Measurements from ENCODE around the gene SMCO1. TPM values are rescaled to one million over a fixed set of nuclear protein-coding genes. Genes with fewer than 3 reads are reported as not detected.
"Not testable (repeated sequence)": the region's sequence is repeated elsewhere in the genome, so short reads cannot be mapped to it uniquely, and the experiment has no call there.

Gene SMCO1
- total RNA-seq, 6 experiments from 2014 or later = not detected

GRCh38 chr3:196531418-196531817, 16.3 kb upstream of the SMCO1 start:
- peaks cover 4% of the 10 kb centered on the region; the same call in 1 of the 2 replicates for H3K27me3 Mint-ChIP-seq (ENCODE audit: insufficient read depth)
- H3K27ac Mint-ChIP-seq = no peak overlapping the region
- no peak overlapping the region for H3K4me3 Mint-ChIP-seq
- peaks cover 8% of the 10 kb centered on the region for H3K9me3 Mint-ChIP-seq
- TF ChIP-seq, protein P1, sequence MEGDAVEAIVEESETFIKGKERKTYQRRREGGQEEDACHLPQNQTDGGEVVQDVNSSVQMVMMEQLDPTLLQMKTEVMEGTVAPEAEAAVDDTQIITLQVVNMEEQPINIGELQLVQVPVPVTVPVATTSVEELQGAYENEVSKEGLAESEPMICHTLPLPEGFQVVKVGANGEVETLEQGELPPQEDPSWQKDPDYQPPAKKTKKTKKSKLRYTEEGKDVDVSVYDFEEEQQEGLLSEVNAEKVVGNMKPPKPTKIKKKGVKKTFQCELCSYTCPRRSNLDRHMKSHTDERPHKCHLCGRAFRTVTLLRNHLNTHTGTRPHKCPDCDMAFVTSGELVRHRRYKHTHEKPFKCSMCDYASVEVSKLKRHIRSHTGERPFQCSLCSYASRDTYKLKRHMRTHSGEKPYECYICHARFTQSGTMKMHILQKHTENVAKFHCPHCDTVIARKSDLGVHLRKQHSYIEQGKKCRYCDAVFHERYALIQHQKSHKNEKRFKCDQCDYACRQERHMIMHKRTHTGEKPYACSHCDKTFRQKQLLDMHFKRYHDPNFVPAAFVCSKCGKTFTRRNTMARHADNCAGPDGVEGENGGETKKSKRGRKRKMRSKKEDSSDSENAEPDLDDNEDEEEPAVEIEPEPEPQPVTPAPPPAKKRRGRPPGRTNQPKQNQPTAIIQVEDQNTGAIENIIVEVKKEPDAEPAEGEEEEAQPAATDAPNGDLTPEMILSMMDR (IDR thresholded peaks at IDR 0.05) = no peak
- DNase-seq = no peak
- peaks cover 9% of the 10 kb centered on the region for H3K4me1 Mint-ChIP-seq (ENCODE audit: low read depth)
- H3K36me3 Mint-ChIP-seq (ENCODE audit: low read depth) = peaks cover 8% of the 10 kb centered on the region

GRCh38 chr3:196528639-196529233, 13.6 kb upstream of the SMCO1 start:
- Mint-ChIP-seq H3K27ac (peak overlapping the region; percentile 43), H3K4me1 (ENCODE audit: low read depth) (peaks cover 9% of the 10 kb centered on the region), H3K36me3 (ENCODE audit: low read depth) (peaks cover 8% of the 10 kb centered on the region), H3K9me3 (peaks cover 8% of the 10 kb centered on the region), H3K4me3 (peak overlapping the region; percentile 57; the same call in 1 of the 2 replicates), H3K27me3 (ENCODE audit: insufficient read depth) (peaks cover 4% of the 10 kb centered on the region; the same call in 1 of the 2 replicates)
- TF ChIP-seq, protein P1 (IDR thresholded peaks at IDR 0.05) = peak; percentile 85
- DNase-seq = peak; percentile 10

DNA sequence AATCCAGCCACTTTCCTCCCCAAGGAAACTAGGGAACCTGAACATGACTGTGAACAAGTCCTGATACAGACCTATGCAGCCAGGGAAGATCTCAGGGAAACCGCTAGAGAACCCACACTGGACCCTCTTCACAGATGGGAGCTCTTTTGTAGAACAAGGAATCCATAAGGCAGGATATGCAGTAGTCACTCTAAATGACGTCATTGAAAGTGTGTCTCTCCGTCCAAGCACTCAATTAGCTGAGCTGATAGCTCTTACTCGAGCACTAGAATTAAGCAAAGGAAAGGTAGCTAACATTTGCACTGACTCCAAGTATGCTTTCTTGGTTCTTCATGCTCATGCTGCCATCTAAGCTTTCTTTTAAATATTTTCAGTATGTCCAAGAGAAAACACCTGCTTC, 10.0 kb upstream of the SMCO1 start:
- no peak overlapping the region for H3K27ac Mint-ChIP-seq
- no peak overlapping the region for H3K4me3 Mint-ChIP-seq
- no peaks in the 10 kb centered on the region; the same call in 1 of the 2 replicates for H3K36me3 Mint-ChIP-seq (ENCODE audit: low read depth)
- no peak for DNase-seq
- TF ChIP-seq, protein P1 (IDR thresholded peaks at IDR 0.05) = no peak
- no peaks in the 10 kb centered on the region; the same call in 1 of the 2 replicates for H3K27me3 Mint-ChIP-seq (ENCODE audit: insufficient read depth)
- H3K9me3 Mint-ChIP-seq = peaks cover 4% of the 10 kb centered on the region; the same call in 1 of the 2 replicates
- peaks cover 9% of the 10 kb centered on the region for H3K4me1 Mint-ChIP-seq (ENCODE audit: low read depth)

DNA sequence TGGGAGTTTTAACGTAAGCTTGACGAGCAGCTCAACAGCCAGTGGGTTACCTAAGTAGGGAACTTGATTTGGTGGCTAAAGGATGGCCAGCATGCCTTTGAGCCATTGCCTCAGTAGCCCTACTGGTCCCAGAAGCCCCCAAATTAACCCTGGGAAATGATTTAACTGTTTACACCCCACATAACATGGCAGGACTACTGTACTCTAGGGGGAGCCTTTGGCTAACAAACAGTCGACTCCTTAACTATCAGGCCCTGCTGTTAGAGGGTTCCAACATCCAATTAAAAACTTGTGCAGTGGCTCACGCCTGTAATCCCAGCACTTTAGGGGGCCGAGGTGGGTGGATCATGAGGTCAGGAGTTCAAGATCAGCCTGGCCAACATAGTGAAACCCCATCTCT, 9.4 kb upstream of the SMCO1 start:
- no peak for DNase-seq
- peaks cover 10% of the 10 kb centered on the region; the same call in 1 of the 2 replicates for H3K9me3 Mint-ChIP-seq
- TF ChIP-seq, protein P1 (IDR thresholded peaks at IDR 0.05) = peak; percentile 62
- H3K36me3 Mint-ChIP-seq (ENCODE audit: low read depth) = peaks cover 2% of the 10 kb centered on the region; the same call in 1 of the 2 replicates
- H3K27me3 Mint-ChIP-seq (ENCODE audit: insufficient read depth) = no peaks in the 10 kb centered on the region; the same call in 1 of the 2 replicates
- peaks cover 9% of the 10 kb centered on the region for H3K4me1 Mint-ChIP-seq (ENCODE audit: low read depth)
- H3K4me3 Mint-ChIP-seq = no peak overlapping the region
- no peak overlapping the region for H3K27ac Mint-ChIP-seq

DNA sequence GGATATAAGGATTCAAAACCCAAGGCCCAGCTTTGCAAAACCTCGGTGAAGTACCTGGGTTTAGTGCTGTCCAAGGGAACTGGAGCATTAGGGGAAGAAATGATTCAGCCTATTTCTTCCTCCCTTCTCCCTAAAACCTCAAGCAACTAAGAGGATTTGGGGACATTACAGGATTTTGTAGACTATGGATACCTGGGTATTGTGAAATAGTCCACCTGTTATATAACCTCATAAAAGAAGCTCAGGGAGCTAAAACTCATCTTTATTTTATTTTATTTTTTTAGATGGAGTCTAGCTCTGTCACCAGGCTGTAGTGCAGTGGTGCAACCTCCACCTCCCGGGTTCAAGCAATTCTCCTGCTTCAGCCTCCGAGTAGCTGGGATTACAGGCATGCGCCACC, 8.7 kb upstream of the SMCO1 start:
- peaks cover 14% of the 10 kb centered on the region for H3K4me1 Mint-ChIP-seq (ENCODE audit: low read depth)
- no peaks in the 10 kb centered on the region; the same call in 1 of the 2 replicates for H3K27me3 Mint-ChIP-seq (ENCODE audit: insufficient read depth)
- H3K27ac Mint-ChIP-seq = no peak overlapping the region
- H3K9me3 Mint-ChIP-seq = peaks cover 14% of the 10 kb centered on the region; the same call in 1 of the 2 replicates
- TF ChIP-seq, protein P1 (IDR thresholded peaks at IDR 0.05) = no peak
- DNase-seq = no peak
- H3K36me3 Mint-ChIP-seq (ENCODE audit: low read depth) = peaks cover 5% of the 10 kb centered on the region; the same call in 1 of the 2 replicates
- no peak overlapping the region for H3K4me3 Mint-ChIP-seq

DNA sequence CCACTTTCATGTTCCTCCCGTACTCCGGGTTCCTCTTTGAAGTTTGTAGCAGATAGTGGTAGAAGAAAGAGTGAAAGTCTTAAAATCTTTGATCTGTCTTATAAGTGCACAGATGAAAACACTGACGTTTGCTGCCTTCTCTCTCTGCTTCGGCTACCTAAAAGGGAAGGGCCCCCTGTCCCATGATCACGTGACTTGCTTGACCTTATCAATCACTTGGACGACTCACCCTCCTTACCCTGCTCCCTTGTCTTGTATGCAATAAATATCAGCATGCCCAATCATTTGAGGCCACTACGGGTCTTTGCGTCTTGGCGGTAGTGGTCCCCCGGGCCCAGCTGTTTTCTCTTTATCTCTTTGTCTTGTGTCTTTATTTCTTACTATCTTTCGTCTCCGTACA, 6.1 kb upstream of the SMCO1 start:
- H3K4me1 Mint-ChIP-seq (ENCODE audit: low read depth); DNase-seq; H3K4me3 Mint-ChIP-seq; H3K36me3 Mint-ChIP-seq (ENCODE audit: low read depth); H3K27me3 Mint-ChIP-seq (ENCODE audit: insufficient read depth); H3K27ac Mint-ChIP-seq: not testable (repeated sequence)
- H3K9me3 Mint-ChIP-seq = peaks cover 14% of the 10 kb centered on the region; the same call in 1 of the 2 replicates

Data from HFFc6 (cell line).